Esophagus (tissue), 2 donors: ENCODE results near the gene GAS2L2. TPM values are rescaled to one million over a fixed set of nuclear protein-coding genes. Genes with fewer than 3 reads are reported as not detected.
A peak's percentile ranks its signal among the peaks of the same experiment; 100 is the strongest.

Experiments
- H3K27ac ChIP-seq, 2 donors: one replicate each; pipeline ENCODE4 v1.5.1; 2013; ENCODE audit warnings: low read depth in 2 of 2, mild to moderate bottlenecking in 2 of 2, inconsistent platforms in 1 of 2, low read length in 1 of 2, moderate library complexity in 1 of 2
- H3K27me3 ChIP-seq, 2 donors: one replicate each; pipeline ENCODE4 v1.6.1; 2013; ENCODE audit warnings: low read length in 2 of 2, control low read depth in 1 of 2, mild to moderate bottlenecking in 1 of 2; ENCODE audit not compliant: insufficient read depth in 2 of 2, control insufficient read depth in 1 of 2
- H3K36me3 ChIP-seq, 2 donors: one replicate each; pipeline ENCODE4 v1.6.1; 2013; ENCODE audit warnings: low read length in 1 of 2; ENCODE audit not compliant: control insufficient read depth in 2 of 2, insufficient read depth in 2 of 2
- H3K4me1 ChIP-seq, 2 donors: one replicate each; pipeline ENCODE4 v1.6.1; 2013; ENCODE audit warnings: low read length in 1 of 2; ENCODE audit not compliant: control insufficient read depth in 2 of 2, insufficient read depth in 2 of 2
- H3K4me3 ChIP-seq, 2 donors: one replicate each; pipeline ENCODE4 v1.5.1; 2013; ENCODE audit warnings: low read length in 2 of 2, mild to moderate bottlenecking in 2 of 2, low read depth in 1 of 2, moderate library complexity in 1 of 2
- H3K9me3 ChIP-seq, 2 donors: one replicate each; pipeline ENCODE4 v1.6.1; 2013; ENCODE audit warnings: mild to moderate bottlenecking in 2 of 2, low read depth in 1 of 2, low read length in 1 of 2, moderate library complexity in 1 of 2; ENCODE audit not compliant: control insufficient read depth in 2 of 2, insufficient read depth in 1 of 2
- WGBS, 2 donors: extraction: QIAGEN DNeasy Blood & Tissue Kit; methylation state at CpG; one replicate each; pipeline ENCODE4 v1.1.7; 2013; 5-methylcytosine and 5-hydroxymethylcytosine counted together
- polyA plus RNA-seq, 2 donors: library from polyadenylated mRNA; stranded (reverse); fragments of 200-250 nt; gene quantifications; one replicate each; pipeline ENCODE4 v1.2.3, GENCODE V29; 2013
- donor health status: healthy with polysubstance abuse.
- donor health status: Bipolar disorder and iron deficiency.

GAS2L2 gene
- polyA plus RNA-seq, 2 donors: 0.01 to 0.08 TPM

DNA sequence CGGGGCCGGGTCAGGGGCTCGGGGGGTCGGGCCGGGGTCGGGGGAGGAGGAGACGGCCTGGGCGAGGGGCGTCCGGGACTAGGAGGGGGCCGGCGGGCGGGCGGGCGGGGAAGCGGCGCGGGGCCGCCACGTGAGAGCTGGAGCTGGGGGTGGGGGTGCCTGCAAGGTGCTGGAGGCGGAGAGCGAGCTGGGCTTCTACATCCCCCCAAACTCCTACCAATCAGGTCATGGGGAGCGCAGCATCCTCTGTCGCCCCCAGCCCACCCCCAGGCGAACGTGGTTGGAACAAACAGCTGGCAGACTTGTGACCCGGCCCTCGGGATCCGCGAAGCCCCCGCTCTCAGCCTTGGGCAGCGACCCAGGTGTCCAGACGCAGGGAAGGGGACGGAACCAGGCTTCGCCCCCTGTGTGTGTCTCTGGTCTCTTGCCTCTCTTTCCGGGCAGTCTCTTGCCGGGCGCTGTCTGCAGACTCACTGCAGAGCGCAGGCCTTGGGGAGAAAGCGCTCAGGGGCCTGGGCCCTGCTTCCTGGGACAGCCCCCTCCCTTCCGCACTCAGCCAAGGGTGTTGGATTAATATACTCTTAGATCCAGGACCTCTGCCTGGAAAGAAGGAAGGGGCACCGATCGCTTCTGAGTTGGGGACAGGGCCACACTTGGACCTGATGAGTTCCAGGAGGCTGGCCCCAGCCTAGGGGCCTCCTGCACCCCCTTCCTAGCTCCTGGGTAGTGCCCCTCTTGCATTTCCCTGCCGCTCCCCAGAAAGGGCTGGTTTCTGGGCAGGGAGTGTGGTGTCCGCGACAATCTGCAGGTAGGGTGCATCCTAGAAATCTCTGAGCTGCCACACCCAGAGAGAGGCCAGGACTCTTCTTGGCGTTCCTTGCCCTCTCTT is 20.9 kb downstream of the GAS2L2 start:
- Histone ChIP-seq H3K9me3 (no peaks in the 10 kb centered on the region), H3K4me1 (peaks cover 5 to 13% of the 10 kb centered on the region in 2 donors), H3K36me3 (peaks cover 0 to 2% of the 10 kb centered on the region in 2 donors), H3K27ac (no peak overlapping the region), H3K4me3 (peak overlapping the region; percentile 32 to 61), H3K27me3 (no peaks in the 10 kb centered on the region)
- WGBS, 2 donors: 22 to 33% methylated on average over 27 to 45 of the region's 47 CpGs

DNA sequence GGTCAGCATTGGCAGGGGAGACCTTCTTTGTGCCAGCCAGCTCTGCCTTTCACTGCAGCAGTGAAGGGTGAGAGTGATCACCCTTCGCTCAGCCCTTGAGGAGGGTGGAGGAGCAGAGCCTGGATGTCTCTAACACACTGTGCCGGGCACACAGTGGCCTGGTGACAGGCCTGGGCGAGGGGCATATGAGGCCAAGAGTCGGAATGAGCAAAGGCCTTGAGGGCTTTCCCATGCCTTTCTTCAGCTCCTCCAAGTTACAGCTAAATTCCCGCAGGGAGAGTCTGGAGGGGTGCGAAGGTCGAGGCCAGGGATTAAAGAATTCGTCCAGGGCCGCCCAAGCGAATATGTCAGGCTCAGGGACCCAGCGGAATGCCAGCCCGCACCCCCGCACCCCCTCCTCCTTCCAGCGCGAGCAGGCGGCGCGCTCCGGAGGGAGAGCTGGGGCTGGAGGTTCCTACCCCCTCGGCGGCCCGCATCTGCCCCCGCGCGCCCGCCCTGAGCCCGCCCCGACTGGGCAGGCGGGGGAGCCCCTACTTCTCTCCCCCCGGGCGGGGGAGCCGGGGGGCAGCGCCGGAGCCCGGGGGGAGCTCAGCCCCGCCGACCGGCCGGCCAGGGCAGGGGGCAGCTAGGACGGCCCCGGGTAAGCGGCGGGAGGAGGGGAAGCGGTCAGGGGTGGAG is 21.7 kb downstream of the GAS2L2 start, which contains the start of gene RASL10B:
Gene RASL10B (plus strand): TSS at position 401 of the 678 bp plus-strand sequence. CDS start 3,546 bp downstream, outside the sequence.
- H3K27ac ChIP-seq: no peak within 1 kb of the TSS
- H3K4me3 ChIP-seq: peak within 1 kb of the TSS; percentile 32 to 61
- H3K36me3 ChIP-seq: peaks cover 0 to 2% of the 10 kb centered on the region in 2 donors
- peaks cover 5 to 13% of the 10 kb centered on the region in 2 donors for H3K4me1 ChIP-seq
- WGBS, 2 donors: 4 to 7% methylated on average over 31 to 44 of the region's 44 CpGs
- H3K9me3 ChIP-seq: no peaks in the 10 kb centered on the region
- no peaks in the 10 kb centered on the region for H3K27me3 ChIP-seq

DNA sequence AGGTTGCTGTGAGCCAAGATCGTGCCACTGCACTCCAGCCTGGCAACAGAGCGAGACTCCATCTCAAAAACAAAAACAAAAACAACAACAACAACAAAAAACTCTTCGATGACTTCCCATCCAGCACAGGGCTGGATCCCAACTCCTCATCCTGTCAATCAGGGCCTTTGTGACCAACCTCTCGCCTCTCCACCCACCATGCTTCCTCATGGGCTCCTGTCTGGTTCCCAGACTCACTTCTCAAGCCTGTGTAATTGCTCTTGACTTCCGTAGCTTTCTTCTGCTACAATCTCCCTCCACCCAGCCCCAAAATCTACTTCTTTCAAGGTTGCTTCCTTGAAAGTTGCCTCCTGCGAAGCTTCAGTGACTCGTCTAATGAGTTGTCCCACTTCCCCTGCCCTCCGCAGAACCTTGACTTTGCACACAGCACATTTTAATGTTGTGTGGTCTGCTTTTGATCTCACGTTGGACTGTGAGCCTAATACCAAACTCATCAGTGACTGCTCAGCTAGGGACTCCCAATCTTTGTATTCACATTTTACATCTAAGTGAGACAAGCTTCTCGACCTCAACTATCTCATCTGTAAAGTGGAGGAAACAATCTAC is 22.5 kb downstream of the GAS2L2 start:
- H3K4me3 ChIP-seq: no peak overlapping the region
- WGBS, 2 donors: 86 to 87% methylated on average over 10 of the region's 10 CpGs
- peaks cover 5 to 13% of the 10 kb centered on the region in 2 donors for H3K4me1 ChIP-seq

DNA sequence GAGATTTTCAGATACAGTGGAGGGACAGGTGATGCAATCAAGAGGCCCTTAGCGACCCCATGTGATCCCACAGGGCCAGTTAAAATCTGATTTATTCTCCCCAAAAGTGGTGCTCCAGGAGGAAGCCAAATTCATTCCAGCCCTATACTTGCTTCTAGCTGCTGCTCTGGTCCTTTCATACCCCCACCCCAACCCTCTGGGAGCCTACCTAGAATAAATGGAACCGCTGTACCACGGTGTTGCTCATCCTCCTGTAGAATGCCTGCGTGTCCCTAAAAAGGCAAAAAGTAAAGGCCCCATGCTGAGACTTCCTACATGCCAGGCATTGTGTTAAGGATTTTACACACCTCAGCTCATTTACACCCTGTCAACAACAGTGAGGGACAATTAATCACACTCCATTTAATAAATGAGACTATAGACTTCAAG is 23.6 kb downstream of the GAS2L2 start:
- Histone ChIP-seq H3K27ac (no peak overlapping the region), H3K36me3 (peaks cover 0 to 5% of the 10 kb centered on the region in 2 donors), H3K4me1 (peaks cover 5 to 13% of the 10 kb centered on the region in 2 donors), H3K27me3 (no peaks in the 10 kb centered on the region), H3K9me3 (no peaks in the 10 kb centered on the region), H3K4me3 (no peak overlapping the region)
- WGBS, 2 donors: 79 to 84% methylated on average over 4 of the region's 4 CpGs

More for the DNA sequence above, 22.5 kb downstream of the GAS2L2 start:
- H3K36me3 ChIP-seq: peaks cover 0 to 5% of the 10 kb centered on the region in 2 donors
- H3K27ac ChIP-seq: no peak overlapping the region
- H3K9me3 ChIP-seq: no peaks in the 10 kb centered on the region
- H3K27me3 ChIP-seq: no peaks in the 10 kb centered on the region

DNA sequence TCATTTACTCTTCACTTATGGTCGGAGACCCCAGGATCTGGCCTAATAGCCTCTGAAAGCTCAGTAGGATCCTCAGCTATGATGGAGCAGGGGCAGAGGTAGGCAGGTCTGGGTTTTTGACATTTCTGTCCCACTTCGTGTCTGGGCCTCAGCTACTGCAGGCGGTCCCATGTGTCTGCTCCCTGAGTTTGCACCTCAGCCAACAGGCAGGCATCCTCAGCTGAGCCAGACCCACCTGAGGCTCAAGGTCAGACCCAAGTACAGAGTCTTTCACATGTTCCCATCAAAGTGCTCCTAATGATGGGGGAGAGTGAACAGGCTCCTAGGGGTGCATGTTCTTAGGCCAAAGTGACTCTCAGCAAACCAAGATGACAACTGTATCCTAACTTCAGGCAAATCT is 24.5 kb downstream of the GAS2L2 start:
- Histone ChIP-seq H3K4me3 (no peak overlapping the region), H3K4me1 (peaks cover 5 to 13% of the 10 kb centered on the region in 2 donors), H3K36me3 (peaks cover 3 to 7% of the 10 kb centered on the region in 2 donors), H3K9me3 (no peaks in the 10 kb centered on the region), H3K27ac (no peak overlapping the region), H3K27me3 (no peaks in the 10 kb centered on the region)
- 84 to 89% methylated on average over 3 of the region's 3 CpGs for WGBS, 2 donors

DNA sequence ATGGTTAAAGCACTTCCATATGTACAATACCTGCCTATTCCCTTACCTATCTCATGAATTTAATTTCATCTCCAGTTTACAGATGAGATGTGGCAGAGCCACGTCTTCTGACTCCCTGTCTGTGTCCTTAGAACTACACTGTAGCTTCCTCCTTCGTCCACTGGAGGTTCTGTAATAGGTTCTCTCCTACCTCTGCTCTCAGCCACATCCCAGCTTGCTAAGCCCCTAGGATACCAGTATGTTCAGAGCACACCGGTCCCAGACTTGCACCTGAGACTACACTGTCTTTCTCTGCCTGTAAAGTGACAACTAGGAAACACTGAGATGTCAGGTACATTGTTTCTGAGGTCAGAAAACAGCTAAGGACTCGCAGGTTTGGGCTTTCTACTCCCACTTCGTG is 25.4 kb downstream of the GAS2L2 start:
- Histone ChIP-seq H3K4me3 (no peak overlapping the region), H3K27ac (no peak overlapping the region)
- 76 to 86% methylated on average over 5 of the region's 5 CpGs for WGBS, 2 donors

DNA sequence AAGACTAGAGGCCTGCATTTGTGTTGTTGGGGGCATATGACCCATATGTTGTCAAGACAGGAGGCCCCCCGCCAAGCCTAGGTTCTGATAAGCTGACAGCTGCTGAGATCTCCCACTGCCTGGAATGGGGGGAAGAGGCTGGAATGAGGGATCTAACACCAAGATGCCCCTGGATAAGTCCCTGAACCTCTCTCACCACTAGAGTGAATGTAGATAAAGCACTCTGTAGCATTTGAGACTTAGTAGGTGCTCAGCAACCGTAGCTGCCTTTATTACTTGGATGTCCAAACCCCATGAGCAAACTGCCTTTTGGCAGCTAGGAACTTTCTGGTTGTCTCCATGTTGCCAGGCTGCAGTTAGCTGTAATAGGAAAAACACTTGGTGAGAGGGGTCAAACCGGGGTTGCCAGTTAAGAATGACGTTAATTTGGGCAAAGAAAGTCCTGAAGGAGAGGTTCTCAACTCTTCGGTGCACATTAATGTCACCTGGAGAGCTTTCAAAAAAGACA is 26.0 kb downstream of the GAS2L2 start:
- WGBS, 2 donors: 80 to 81% methylated on average over 5 of the region's 5 CpGs
- no peaks in the 10 kb centered on the region for H3K9me3 ChIP-seq
- H3K27me3 ChIP-seq: no peaks in the 10 kb centered on the region
- no peak overlapping the region for H3K27ac ChIP-seq
- H3K36me3 ChIP-seq: peaks cover 6 to 8% of the 10 kb centered on the region in 2 donors
- no peak overlapping the region for H3K4me3 ChIP-seq
- peaks cover 4 to 11% of the 10 kb centered on the region in 2 donors for H3K4me1 ChIP-seq

More for the DNA sequence above, 25.4 kb downstream of the GAS2L2 start:
- peaks cover 6 to 8% of the 10 kb centered on the region in 2 donors for H3K36me3 ChIP-seq
- H3K4me1 ChIP-seq: peaks cover 5 to 13% of the 10 kb centered on the region in 2 donors
- no peaks in the 10 kb centered on the region for H3K9me3 ChIP-seq
- H3K27me3 ChIP-seq: no peaks in the 10 kb centered on the region

DNA sequence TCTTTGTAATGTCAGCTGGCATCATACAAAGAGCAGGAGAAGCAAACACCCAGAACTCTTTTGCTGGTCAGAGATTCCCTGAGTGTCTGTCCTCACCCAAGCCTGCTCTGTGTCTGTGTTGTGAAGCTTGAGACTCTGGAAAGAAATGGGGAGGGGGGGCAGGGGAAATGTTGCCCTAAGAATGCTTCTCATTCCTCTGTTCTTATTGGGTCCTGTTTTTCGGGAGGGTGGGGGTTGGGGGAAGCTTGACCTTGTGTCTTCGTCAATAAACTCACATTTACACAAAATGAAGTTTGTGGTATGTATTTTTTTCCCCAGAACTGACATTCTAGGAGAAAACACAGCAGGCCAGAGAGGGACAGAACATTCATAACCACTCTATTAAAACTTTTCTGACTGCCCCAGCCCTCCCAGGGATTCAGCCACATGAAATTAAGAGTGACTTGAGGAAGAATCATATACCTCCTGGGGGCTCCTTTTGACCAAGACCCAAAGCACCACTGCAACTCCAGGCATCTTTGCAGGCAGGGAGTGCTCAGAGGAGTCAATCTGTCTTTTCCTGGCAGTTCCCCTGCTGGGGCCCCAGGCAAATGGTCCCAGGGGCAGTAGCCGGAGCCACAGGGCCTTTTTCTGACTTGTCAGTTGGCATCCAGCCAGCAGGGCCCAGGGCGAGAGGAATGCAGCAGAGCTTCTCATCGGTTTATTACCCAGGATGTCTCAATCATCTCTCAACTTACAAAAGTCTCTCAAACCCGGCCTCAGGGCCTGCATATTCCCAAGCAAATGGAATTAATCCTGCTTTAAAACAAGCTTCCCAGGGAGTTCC is 26.7 kb downstream of the GAS2L2 start:
- no peaks in the 10 kb centered on the region for H3K9me3 ChIP-seq
- no peak overlapping the region for H3K27ac ChIP-seq
- no peaks in the 10 kb centered on the region for H3K27me3 ChIP-seq
- H3K4me3 ChIP-seq: no peak overlapping the region
- peaks cover 3 to 5% of the 10 kb centered on the region in 2 donors for H3K4me1 ChIP-seq
- H3K36me3 ChIP-seq: peaks cover 6 to 8% of the 10 kb centered on the region in 2 donors
- WGBS, 2 donors: 49 to 56% methylated on average over 6 of the region's 6 CpGs
